Lower leg skin (tissue), 3 donors: ENCODE data around the gene OSBPL3.

Source experiments
- CTCF ChIP-seq, 3 donors: fragments of 450-650 bp; IDR thresholded peaks; one replicate each; pipeline ENCODE4 v1.5.1; 2016; ENCODE audit warnings: antibody characterized with exemption in 3 of 3, mild to moderate bottlenecking in 3 of 3, moderate library complexity in 2 of 3
- POLR2A ChIP-seq, 2 donors: fragments of 450-650 bp; IDR thresholded peaks; one replicate each; pipeline ENCODE4 v1.6.1; 2016 to 2017; ENCODE audit warnings: antibody characterized with exemption in 2 of 2, mild to moderate bottlenecking in 1 of 2, moderate library complexity in 1 of 2

- no peak for TF ChIP-seq CTCF (IDR thresholded peaks at IDR 0.05)
- TF ChIP-seq POLR2A (IDR thresholded peaks at IDR 0.05) = no peak
These were observed 110.4 kb downstream of the OSBPL3 start for GRCh38 chr7:24869572-24869971.
